A549 treated with Hydrocortisone at 1 μM for 4 hours (cell line): ENCODE data around the gene SRD5A2. TPM values are rescaled to one million over a fixed set of nuclear protein-coding genes. Genes with fewer than 3 reads are reported as not detected.

Source experiments
- total RNA-seq: library from RNA; stranded (reverse); fragments of 200-300 nt; extraction: Qiagen RNA extraction; gene quantifications from 5 replicates; pipeline ENCODE4 v1.2.3, GENCODE V29; 2022

The SRD5A2 gene, protein sequence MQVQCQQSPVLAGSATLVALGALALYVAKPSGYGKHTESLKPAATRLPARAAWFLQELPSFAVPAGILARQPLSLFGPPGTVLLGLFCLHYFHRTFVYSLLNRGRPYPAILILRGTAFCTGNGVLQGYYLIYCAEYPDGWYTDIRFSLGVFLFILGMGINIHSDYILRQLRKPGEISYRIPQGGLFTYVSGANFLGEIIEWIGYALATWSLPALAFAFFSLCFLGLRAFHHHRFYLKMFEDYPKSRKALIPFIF
- 0.02 to 0.06 TPM (median 0.03 TPM) in 5 replicates for total RNA-seq

DNA sequence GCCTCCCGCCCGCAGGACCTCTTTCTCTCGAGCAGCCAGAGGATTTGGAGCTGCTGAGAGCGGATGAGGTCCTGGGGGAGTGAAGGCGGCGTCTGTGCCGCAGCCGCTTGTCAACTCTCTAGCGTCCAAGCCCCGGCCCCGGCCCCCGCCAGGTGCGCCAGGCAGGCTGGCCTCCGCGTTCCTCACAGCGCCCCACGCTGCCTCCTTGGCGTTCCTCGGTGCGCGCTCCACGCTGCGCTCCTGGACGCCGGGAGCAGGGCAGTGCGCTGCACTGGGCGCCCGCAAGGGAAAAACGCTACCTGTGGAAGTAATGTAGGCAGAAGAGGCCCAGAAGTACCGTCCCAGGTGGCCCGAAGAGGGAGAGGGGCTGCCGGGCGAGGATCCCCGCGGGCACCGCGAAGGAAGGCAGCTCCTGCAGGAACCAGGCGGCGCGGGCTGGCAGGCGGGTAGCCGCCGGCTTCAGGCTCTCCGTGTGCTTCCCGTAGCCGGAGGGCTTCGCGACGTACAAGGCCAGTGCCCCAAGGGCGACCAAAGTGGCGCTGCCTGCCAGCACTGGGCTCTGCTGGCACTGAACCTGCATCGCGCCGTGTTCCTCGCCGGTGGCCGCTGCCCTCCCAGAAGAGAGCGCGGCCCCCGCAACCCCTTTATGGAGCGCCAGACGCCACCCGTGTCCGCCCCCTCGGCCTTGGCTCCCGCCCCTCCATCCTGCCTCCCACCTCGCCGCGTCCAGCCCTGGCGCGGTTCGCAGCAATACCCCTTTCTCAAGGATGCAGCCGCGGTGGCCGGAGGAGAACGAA is at the start of gene SRD5A2:
Gene SRD5A2 (minus strand): TSS at position 618 of the 797 bp plus-strand sequence. CDS start 38 bp downstream, at position 580.

Other genes starting within 250 kb of the SRD5A2 start
- gene XDH, start 166.2 kb downstream of the SRD5A2 start, total RNA-seq, result 0.99 to 1.4 TPM (median 1.0 TPM) in 5 replicates